Tongue (tissue), 2 donors: ENCODE results near the gene USP11. TPM values are rescaled to one million over a fixed set of nuclear protein-coding genes. Genes with fewer than 3 reads are reported as not detected.

Experiments
- DNase-seq: peaks from one replicate; pipeline ENCODE4 v3.0.0-alpha.2; 2015
- total RNA-seq: library from RNA; depleted of rRNA; stranded (reverse); fragments of >200 nt; gene quantifications from one replicate; pipeline ENCODE4 v1.2.3, GENCODE V29; 2014

The USP11 gene
- 88.0 TPM for total RNA-seq

DNA sequence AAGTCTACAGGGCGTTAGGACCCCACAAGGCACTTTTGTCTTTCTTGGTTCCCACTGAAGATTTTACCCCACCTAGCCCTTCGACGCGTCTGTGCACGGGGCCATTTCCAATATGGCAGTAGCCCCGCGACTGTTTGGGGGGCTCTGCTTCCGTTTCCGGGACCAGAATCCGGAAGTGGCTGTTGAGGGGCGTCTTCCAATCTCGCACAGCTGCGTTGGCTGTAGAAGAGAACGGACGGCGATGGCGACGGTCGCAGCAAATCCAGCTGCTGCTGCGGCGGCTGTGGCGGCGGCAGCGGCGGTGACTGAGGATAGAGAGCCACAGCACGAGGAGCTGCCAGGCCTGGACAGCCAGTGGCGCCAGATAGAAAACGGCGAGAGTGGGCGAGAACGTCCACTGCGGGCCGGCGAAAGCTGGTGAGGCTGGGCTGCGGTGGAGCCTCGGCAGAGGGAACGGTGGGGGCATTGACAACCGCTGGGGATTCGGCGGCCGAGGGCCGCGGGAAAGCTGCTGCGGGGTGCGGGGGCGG lies at the start of gene USP11:
USP11 (plus strand) TSS at position 207 of the 530 bp plus-strand sequence; CDS start at position 242, 35 bp downstream.
- peak; percentile 88 for DNase-seq

DNA sequence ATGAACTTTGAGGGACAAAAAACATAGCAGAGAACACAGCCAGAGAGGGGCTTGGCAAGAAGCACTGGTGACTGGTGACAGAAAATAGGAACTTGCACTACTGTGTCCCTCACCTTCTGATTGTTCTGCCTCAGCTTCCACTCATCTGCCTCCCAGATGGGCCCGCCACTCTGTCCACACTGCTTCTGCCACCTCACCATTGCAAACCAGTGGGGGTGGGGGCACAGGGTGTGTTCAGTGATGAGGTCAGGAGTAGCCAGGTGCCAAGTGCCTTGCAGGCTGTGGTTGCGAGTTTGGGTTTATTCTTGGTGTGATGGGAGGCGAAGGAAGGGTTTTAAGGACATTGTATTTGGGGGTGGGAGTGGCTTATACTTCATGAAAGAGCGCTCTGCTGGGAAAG lies 48.3 kb upstream of the USP11 start:
- no peak for DNase-seq

DNA sequence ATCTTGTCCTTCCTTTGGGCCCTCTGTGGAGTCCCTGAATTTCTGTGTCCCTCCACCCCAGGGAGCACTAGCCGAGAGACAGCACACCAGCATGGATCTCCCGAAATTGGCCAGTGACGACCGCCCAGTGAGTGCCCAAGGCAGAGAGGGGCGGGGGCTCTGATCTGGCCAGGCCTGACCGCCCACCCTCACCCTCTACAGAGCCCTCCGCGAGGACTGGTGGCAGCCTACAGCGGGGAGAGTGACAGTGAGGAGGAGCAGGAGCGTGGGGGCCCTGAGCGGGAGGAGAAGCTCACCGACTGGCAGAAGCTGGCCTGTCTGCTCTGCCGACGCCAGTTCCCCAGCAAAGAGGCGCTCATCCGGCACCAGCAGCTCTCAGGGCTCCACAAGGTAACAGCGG lies 47.6 kb upstream of the USP11 start:
- DNase-seq, result no peak

DNA sequence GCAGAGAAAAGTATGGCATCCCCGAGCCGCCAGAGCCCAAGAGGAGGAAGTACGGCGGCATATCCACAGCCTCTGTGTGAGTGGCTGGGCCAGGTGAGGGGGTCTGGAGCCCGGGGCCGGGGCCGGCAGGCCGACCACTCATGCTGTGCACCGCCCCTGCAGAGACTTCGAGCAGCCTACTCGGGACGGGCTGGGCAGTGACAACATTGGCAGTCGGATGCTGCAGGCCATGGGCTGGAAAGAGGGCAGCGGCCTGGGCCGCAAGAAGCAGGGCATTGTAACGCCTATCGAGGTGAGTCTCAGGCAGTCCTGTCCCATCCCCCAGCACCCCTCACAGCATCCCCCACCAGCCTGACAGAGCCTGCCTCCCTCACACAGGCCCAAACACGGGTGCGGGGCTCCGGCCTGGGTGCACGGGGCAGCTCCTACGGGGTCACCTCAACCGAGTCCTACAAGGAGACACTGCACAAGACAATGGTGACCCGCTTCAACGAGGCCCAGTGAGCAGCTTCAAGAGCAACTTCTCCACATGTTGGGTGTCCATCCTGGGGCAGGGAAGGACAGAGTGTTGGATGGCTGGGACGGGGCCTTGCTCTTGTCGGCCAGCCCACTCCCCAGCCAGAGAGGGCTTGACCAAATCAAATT lies 46.6 kb upstream of the USP11 start:
- no peak for DNase-seq

DNA sequence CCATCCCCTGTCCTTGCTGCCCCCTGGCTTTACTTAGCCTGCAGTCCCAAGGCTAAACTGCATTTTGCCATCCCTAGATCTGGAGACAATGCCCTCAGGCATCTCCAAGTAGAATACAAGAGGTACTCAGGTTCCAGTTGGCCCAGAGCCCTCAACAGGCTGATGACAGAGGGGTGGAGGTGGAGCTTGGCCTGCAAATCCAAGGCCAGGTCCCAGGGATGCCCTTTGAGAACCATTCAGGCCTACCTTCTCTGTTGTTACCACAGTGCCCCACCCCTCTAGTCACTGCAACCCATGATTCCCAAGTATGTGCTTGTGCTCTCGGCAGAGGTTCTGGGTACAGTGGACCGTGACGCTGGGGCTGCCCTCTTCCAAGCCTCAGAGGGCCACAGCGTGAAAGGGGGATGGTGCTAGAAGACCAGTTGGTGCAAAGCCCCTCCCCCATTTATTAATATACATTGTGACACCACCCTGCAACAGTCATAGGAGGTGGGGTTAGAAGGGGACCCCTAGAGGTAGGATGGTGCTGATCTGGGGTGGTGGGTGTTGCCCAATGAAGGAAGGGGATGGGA lies 45.6 kb upstream of the USP11 start:
- DNase-seq, result no peak

DNA sequence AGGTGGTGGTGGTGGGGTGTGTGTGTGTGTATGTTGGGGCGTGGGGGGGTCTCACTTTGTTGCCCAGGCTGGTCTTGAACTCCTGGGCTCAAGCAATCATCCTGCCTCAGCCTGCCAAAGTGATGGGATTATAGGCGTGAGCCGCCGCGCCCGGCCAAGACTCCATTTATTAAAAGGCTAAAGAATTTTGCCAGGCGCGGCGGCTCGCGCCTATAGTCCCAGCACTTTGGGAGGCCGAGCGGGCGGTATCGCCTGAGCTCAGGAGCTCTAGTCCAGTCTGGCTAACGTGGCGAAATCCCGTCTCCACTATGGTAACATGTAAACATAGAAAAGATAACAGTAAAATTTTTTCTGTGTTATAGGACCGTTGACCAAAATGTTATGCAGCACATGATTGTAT lies 42.9 kb upstream of the USP11 start:
- no peak for DNase-seq

DNA sequence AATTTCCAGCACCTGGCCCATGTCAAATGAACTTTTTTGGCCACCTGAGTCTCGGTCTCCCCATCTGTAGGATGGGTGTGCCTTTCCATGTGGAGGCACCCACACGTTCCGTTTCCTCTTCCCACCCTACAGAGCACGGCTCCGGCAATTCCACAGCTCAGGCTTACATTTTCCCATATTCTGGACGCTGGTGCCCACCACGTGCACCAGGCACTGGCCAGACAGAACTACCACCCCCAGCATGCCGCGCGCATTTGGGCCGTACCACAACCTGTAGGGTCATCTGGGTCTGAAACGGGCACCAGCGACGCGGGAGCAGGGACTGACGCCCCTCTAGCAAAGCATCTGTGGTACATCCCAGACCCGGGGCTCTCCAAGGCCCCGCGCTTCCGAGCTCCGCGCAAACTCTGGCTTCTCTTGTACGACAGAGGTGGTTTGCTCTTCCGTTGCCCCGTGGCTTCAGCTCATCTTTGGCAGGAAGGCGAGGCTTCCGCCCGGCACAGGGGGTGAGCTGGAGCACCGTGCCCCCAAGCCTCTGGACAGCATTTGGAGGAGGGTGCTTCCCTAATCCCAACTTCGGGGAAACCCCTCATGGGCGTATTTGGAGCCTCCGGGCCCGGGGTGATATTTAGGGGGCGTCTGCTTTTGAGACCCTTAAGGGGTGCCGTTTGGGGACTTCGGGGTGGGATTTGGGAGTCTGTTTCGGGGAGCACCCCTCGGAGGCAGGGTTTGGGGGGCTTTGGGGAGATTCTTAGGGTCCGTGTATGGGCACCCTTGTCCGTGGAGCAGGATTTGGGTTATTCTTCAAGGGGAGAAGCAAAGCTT lies 42.2 kb upstream of the USP11 start:
- peak; percentile 94 for DNase-seq

DNA sequence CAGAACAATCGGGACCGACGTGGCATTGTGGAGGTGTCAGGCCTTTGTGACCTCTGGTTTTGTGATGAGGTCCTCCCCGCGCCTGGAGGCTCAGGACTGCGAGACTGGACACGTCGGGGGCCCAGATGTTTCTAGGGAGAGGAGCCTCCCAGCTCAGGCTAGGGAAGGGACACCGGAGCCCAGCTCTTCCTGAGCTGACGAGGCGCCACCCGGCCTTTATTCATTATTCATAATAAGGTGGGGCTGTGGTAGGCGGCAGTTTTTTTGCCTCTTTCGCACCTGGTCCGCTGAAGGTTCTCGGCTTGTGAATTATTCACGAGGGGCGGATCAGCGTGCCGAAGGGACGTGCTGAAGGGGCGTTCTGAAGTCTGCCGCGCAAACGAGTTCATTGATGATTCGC lies 41.5 kb upstream of the USP11 start:
- DNase-seq, result peak; percentile 13

DNA sequence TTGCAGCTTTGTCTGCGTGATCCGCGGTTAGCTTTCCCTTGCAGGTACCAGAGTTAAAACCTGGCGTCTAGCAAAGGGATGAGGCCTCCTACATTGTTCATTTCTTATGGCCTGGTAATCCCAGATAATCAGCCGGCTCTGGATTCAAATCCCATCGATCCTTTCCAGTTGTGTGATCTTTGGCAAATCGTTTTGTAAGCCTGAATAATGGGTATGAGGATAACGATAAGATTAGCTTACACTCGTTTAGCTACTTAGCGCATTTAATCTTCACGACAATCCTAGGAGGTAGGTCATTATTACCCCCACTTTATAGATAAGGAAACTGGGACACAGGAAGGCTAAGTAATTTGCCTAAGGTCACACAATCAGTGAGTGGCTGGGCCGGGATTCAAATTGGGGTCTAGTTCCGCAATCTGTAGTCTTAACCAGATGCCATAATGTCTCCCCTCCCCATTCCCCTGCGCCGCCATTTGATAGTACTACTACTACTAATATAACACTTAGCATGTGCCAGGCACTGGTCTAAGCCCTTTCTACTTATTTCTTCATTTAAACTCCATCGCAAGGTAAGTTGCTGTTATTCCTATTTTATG lies 40.9 kb upstream of the USP11 start:
- no peak for DNase-seq

DNA sequence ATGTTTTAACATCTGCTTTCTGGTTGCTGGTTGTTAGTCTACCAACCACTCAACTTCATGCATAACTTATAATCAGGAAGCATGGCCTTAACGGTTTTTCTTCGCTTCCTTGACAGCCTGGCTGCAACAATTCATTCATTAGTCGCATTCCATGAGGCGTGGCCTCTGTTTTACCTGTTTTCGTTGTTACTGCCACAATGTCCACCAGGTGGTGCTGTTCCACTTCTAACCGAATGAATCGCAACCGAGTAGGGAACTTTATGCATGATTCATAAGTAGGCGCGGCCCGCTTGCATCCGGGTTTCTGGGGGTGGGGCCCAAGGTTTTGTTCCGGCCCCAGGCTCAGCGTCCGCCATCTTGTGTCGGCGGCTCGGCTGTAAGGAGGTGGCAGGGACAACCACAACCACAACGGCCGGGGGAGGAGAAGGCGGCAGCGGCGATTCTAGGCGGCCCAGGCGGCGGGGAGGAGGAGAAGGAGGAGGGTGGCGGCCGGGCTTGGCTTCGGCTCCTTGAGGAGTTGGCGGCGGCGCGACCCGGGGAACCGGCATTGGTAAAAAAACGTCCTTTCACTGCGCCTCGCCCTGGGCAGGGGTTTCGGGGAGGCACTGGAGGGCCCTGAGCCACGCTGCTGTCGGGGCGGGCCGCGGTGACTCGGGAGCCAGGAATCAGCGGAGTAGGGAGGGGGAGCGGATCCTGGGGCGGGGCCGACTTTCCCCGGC lies 39.2 kb upstream of the USP11 start, which contains the start of gene UBA1:
UBA1 (plus strand) TSS at position 355 of the 719 bp plus-strand sequence. CDS start 4,974 bp downstream, outside the sequence.
- DNase-seq, result peak; percentile 96

DNA sequence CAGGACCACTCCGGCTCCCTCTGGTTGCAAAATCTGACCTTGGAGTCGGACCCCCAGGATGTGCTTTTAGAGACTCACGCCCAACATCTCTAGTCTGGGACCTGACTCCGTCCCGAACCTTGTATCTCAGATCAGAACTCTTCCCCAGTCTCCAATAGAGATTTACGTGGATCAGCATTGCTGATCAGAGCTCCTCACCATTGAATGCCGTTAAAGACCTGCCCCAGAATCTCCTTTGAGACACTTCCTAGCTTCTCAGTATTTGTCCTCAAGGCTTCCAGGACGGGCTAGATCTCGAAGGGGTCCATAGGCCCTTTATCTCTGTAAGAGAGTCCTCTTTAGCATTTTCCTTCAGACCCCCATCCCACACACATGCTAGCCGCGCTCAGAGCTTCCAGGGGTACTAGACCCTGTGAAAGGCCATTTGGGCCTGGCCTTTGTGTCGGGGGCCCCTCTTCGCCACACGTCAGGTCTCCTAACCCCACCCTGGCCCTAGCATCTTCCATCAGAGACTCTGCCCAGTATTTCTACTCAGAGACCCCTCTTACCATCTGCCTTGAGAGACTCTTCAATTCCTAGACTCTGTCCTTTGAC lies 38.5 kb upstream of the USP11 start:
- no peak for DNase-seq

DNA sequence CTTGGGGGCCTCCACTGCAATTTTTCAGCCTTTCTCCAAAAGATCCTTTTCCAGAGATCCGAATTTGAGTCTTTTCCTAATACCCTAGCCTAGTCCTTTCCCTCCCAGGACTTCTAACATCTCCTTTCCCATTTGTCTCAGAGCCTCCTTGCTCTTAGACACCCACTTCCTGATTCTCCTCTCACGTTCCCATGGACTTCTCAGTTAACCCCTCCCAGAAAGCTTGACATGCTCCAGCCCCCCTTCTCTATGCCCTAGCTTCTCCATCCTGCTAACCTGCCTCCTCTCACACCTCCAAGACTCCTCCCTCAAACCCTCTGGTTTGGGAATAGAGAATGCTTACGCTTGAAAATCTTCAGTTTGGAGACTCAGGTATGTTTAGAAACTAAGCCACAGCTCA lies 36.7 kb upstream of the USP11 start:
- DNase-seq, result no peak

DNA sequence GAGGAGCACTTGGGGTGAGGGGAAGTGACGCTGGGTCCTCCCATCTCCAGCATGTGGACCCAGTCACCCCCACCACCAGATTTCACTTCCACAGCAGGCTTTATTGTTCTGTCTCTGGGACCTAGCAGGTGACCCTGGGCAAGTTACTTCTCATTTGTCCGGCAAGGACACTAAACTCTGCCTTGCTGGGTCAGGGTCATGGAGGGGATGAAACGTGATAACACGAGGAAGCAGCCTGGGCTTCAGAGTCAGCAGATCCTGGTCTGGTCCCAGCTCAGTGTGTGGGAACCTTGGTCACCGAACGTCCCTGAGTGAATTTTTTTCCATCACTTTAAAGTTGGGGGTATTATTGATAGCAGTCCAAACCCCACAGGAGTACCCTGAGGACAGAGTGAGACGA lies 35.3 kb upstream of the USP11 start:
- no peak for DNase-seq

DNA sequence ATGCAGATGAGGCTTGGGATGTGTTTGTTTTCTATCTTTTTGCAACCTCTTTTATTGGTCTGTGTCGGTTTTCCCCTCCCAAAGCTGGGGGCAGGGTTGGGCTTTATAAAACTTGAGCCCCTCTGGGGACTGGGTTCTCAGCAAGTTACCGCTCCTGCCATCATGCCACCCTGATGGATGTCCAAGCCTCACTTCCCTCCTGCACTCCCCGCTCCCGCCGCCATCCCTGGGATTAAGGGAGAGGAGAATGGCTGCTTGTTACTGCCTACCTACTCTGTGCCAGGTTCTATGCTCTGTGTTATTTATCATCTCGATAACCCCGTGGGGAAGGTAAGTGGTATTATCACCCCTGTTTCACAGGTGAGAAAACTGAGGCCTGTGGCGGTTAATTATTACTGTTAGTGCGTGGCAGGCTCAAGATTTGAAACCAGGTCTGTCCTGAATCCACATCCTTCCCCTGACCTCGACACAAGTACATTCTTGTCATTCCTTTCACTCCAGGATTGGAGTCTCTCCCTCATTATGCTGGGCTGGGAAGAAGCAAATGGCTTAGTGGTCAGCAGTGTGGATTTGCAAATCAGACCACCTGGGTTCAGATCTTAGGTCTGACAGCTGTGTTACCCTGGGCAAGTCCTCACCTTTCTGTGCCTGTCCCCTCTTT lies 34.7 kb upstream of the USP11 start:
- no peak for DNase-seq

DNA sequence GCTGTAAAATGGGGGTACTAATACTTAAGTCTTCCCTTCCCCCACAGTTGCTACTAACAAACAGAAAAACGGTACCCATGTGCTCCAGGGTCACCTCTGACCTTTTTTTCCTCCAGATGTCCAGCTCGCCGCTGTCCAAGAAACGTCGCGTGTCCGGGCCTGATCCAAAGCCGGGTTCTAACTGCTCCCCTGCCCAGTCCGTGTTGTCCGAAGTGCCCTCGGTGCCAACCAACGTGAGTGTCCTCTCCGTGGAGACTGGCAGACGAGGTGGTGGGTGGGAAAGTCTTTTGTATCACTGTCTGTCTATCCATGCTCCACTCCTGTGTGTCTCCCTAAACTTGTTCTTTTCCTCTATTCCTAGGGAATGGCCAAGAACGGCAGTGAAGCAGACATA lies 34.1 kb upstream of the USP11 start:
- DNase-seq, result no peak

DNA sequence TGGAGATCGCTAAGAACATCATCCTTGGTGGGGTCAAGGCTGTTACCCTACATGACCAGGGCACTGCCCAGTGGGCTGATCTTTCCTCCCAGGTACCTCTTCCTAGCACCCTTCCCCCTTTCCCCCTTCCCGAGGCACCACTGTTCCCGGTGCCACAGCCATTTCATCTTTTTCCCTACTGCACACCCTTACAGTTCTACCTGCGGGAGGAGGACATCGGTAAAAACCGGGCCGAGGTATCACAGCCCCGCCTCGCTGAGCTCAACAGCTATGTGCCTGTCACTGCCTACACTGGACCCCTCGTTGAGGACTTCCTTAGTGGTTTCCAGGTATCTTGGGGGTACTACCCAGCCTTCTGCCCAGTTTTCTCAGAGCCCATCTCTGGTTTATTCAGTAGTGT lies 33.5 kb upstream of the USP11 start:
- DNase-seq, result no peak

DNA sequence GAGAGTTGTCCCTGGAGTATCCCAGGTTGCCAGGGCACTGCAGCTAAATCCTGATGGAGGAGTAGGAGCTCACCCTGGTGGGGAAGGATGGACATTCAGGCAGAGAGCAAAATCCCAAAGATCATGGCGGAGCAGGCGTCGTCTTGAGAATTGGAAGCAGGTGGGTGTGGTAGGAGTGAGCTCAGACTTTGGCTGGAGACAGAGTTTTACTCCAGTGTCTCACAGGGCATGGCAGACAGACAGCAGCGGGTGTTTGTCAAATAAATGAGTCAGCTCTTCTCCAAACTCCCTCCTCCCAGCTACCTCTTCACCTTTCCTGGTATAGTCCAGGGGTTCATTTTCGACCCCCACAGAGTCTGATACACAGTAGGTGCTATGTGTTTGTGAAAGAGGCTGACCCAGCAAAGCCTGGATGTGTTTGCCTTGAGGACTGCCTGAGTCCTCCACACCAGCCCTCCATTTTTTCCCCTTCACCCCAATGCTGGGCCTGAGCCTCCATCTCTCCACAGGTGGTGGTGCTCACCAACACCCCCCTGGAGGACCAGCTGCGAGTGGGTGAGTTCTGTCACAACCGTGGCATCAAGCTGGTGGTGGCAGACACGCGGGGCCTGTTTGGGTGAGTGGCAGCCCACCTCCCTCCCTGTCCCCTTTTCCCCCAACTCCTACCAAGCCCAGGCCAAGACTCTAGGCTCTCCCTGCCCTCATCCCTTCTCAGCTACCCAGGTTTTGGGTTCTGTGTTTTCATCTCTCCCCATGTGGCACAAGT lies 32.2 kb upstream of the USP11 start:
- DNase-seq, result peak; percentile 48

DNA sequence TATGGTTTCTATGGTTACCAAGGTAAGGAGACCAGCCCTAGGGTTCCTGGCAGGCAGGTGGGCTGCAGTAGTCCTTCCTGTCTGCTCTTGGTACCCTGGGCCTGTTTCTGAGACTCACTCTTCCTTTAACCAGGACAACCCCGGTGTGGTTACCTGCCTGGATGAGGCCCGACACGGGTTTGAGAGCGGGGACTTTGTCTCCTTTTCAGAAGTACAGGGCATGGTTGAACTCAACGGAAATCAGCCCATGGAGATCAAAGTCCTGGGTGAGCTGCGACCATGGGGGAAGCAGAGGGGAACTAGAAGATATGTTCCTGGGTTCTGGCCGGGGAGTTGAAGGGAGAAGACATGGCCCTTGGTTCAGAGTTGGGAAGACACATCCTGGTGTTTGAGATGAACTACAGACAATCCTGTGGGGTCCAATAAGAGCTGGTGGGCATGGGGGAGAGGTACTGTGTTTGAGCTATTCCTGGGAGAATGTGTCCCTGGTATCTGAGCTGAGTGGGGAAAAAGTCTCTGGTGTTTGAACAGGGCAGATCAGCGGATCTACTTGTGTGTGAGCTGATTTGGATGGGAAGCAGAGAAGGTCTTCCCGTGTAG lies 31.4 kb upstream of the USP11 start:
- no peak for DNase-seq

DNA sequence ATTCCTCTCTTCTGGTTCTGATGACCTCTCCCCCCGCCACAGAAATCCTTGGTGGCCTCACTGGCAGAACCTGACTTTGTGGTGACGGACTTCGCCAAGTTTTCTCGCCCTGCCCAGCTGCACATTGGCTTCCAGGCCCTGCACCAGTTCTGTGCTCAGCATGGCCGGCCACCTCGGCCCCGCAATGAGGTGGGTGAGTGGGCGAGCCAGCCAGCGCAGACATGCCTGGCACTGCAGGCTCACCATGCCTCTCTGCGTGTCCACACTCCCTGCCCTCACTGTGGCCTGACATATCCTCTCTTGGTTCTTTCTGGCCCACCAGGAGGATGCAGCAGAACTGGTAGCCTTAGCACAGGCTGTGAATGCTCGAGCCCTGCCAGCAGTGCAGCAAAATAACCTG lies 30.5 kb upstream of the USP11 start:
- no peak for DNase-seq

DNA sequence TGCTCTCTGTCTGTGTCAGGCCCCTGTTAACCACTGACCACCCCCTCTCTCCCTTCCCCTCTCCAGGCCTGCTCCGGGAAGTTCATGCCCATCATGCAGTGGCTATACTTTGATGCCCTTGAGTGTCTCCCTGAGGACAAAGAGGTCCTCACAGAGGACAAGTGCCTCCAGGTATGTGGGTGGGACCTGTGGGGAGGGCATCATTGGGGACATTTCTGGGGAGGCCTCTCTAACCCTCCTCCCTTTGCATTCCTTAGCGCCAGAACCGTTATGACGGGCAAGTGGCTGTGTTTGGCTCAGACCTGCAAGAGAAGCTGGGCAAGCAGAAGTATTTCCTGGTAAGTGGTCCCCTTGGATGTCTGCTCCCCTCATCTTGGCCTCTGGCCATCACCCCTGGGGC lies 29.9 kb upstream of the USP11 start:
- no peak for DNase-seq
